Activated naive CD4-positive, alpha-beta T cell treated with anti-CD3 and anti-CD28 coated beads, Interleukin-2, amount 50 U/mL, for 16 hours (primary cell): Measurements from ENCODE around the gene MAMDC4.
"Not testable (repeated sequence)": the region's sequence is repeated elsewhere in the genome, so short reads cannot be mapped to it uniquely, and the experiment has no call there.

ENCODE experiments used
- DNase-seq: peaks from one replicate; pipeline ENCODE4 v3.0.0-alpha.2; 2020

MAMDC4 gene

GRCh38 chr9:136851941-136852663 lies at the start of gene MAMDC4:
TSS of gene MAMDC4 (plus strand) at chr9:136852346. CDS start at chr9:136852417, 71 bp downstream.
- no peak for DNase-seq

- not testable (repeated sequence) for DNase-seq
Observed at GRCh38 chr9:136803009-136803550, 49.1 kb upstream of the MAMDC4 start.

- DNase-seq: no peak
Observed at GRCh38 chr9:136803551-136804508, 48.3 kb upstream of the MAMDC4 start.

- DNase-seq: no peak
Observed at GRCh38 chr9:136804509-136805206, 47.5 kb upstream of the MAMDC4 start.

GRCh38 chr9:136805207-136805740 lies 46.9 kb upstream of the MAMDC4 start:
- no peak for DNase-seq

- DNase-seq: no peak
Observed at GRCh38 chr9:136806067-136806466, 46.1 kb upstream of the MAMDC4 start.

GRCh38 chr9:136806631-136807201 lies 45.4 kb upstream of the MAMDC4 start:
- DNase-seq: no peak

GRCh38 chr9:136807281-136808074 lies 44.7 kb upstream of the MAMDC4 start, which contains the start of gene RABL6:
TSS of gene RABL6 (plus strand) at chr9:136807948. CDS start at chr9:136808197, 249 bp downstream.
- peak; percentile 82 for DNase-seq

GRCh38 chr9:136808075-136808805 lies 43.9 kb upstream of the MAMDC4 start:
- peak; percentile 60 for DNase-seq

GRCh38 chr9:136808806-136809158 lies 43.4 kb upstream of the MAMDC4 start:
- no peak for DNase-seq

GRCh38 chr9:136814725-136815421 lies 37.3 kb upstream of the MAMDC4 start:
- no peak for DNase-seq

GRCh38 chr9:136815422-136815782 lies 36.7 kb upstream of the MAMDC4 start:
- DNase-seq: no peak

- no peak for DNase-seq
Observed at GRCh38 chr9:136820971-136821825, 30.9 kb upstream of the MAMDC4 start.

- no peak for DNase-seq
Observed at GRCh38 chr9:136821826-136822544, 30.2 kb upstream of the MAMDC4 start.

GRCh38 chr9:136823136-136824046 lies 28.8 kb upstream of the MAMDC4 start:
- no peak for DNase-seq

- no peak for DNase-seq
Observed at GRCh38 chr9:136824496-136825225, 27.5 kb upstream of the MAMDC4 start.
